H1 (cell line): ENCODE data around the gene PEX13.

ENCODE experiments used
- CTCF ChIP-seq, 3 experiments: IDR thresholded peaks; 1 replicate in 2 of 3; 2 replicates in 1 of 3; pipeline versions ENCODE4 v1.5.1 to v1.6.1; 2011; ENCODE audit warnings: low read length in 3 of 3, mild to moderate bottlenecking in 3 of 3, inconsistent platforms in 2 of 3, low read depth in 1 of 3, moderate library complexity in 1 of 3; ENCODE audit not compliant: insufficient read depth in 1 of 3; ENCODE audit errors: control extremely low read depth in 1 of 3
- NANOG ChIP-seq: IDR thresholded peaks from 2 replicates; pipeline ENCODE4 v1.6.1; 2011; ENCODE audit warnings: low read length, low read depth, mild to moderate bottlenecking, inconsistent platforms; ENCODE audit not compliant: insufficient read depth, poor library complexity, severe bottlenecking
- POLR2A ChIP-seq, 2 experiments: IDR thresholded peaks; 1 replicate in 1 of 2; 2 replicates in 1 of 2; pipeline ENCODE4 v1.6.1; 2011; ENCODE audit warnings: low read depth in 2 of 2, low read length in 2 of 2, mild to moderate bottlenecking in 2 of 2; ENCODE audit errors: control extremely low read depth in 1 of 2
- SIX5 ChIP-seq: IDR thresholded peaks from 2 replicates; pipeline ENCODE4 v1.6.1; 2011; ENCODE audit warnings: mild to moderate bottlenecking, low read depth, low read length

GRCh38 chr2:61090386-61090921 is 72.9 kb downstream of the PEX13 start:
- TF ChIP-seq SIX5 (no peak), CTCF (IDR thresholded peaks at IDR 0.05; ENCODE audit: control extremely low read depth in 1 of 3, insufficient read depth in 1 of 3, low read depth in 1 of 3, low read length in 3 of 3) (no peak), NANOG (no peak), POLR2A (IDR thresholded peaks at IDR 0.05; ENCODE audit: control extremely low read depth in 1 of 2, low read depth in 2 of 2, low read length in 2 of 2) (no peak)
